K562 (cell line): ENCODE data around the gene RERE. TPM values are rescaled to one million over a fixed set of nuclear protein-coding genes. Genes with fewer than 3 reads are reported as not detected.

ENCODE experiments used
- ATAC-seq: fragments of 200-7000 bp; cut with Tn5 transposase; 3 replicates; pipeline ENCODE4 v1.9.1; 2020; ENCODE audit warnings: moderate library complexity
- BruUV-seq: library from RNA; stranded (reverse); fragments of 400-500 nt; replicated peaks from 2 replicates; lab custom pipeline; 2021; lab: Mats Ljungman, UMichigan
- CTCF ChIA-PET: fragments of 300-600 bp; formaldehyde crosslinking; extraction: SDS; loops from one replicate; lab custom pipeline; 2021; ENCODE audit warnings: low intra/inter-chr PET ratio; lab: Yijun Ruan, JAX
- POLR2A ChIA-PET: fragments of 300-600, 350-650 bp; sonication (Branson Sonifier 250); formaldehyde crosslinking; extraction: SDS; loops from one replicate; lab custom pipeline; 2021; ENCODE audit warnings: antibody characterized with exemption, inconsistent platforms; lab: Yijun Ruan, JAX
- DNase-seq, 4 experiments: peaks; one replicate each; pipeline versions ENCODE4 v3.0.0 to v3.0.0-alpha.2; 2011 to 2018; ENCODE audit warnings: low spot score in 3 of 4, mixed read lengths in 3 of 4; ENCODE audit errors: extremely low read depth in 1 of 4
- FAIRE-seq: peaks from 2 replicates; lab custom pipeline; 2011; peaks lifted over from hg19 to GRCh38; lab: Jason Lieb, UNC
- H2AFZ ChIP-seq: 2 replicates; pipeline ENCODE4 v1.6.0; 2011; ENCODE audit warnings: low read depth, low read length, control low read depth, inconsistent platforms
- H3K27ac ChIP-seq: fragments of 200-600 bp; 3 replicates; pipeline ENCODE4 v1.8.0; 2011; ENCODE audit warnings: low read depth, mild to moderate bottlenecking, control low read depth, inconsistent platforms, low read length, moderate library complexity, mixed read lengths; ENCODE audit errors: extremely low read depth
- H3K27me3 ChIP-seq, 2 experiments: fragments of 300-600 bp in 1 of 2; 2 replicates in 1 of 2; 3 replicates in 1 of 2; pipeline versions ENCODE4 v1.6.0 to v1.8.0; 2011; ENCODE audit warnings: inconsistent platforms in 2 of 2, low read length in 2 of 2, mild to moderate bottlenecking in 1 of 2, mixed read lengths in 1 of 2, moderate library complexity in 1 of 2; ENCODE audit not compliant: control insufficient read depth in 2 of 2, insufficient read depth in 2 of 2
- H3K36me3 ChIP-seq: fragments of 300-600 bp; 3 replicates; pipeline ENCODE4 v1.8.0; 2011; ENCODE audit warnings: mild to moderate bottlenecking, low read length, inconsistent platforms; ENCODE audit not compliant: control insufficient read depth, insufficient read depth
- H3K4me1 ChIP-seq, 2 experiments: fragments of 200-600 bp in 1 of 2; replicated peaks in 1 of 2; 2 replicates in 1 of 2; 3 replicates in 1 of 2; pipeline versions ENCODE4 v1.5.1 to v1.8.0; 2011; ENCODE audit warnings: inconsistent platforms in 2 of 2, low read length in 2 of 2, mild to moderate bottlenecking in 1 of 2, mixed read lengths in 1 of 2, moderate library complexity in 1 of 2; ENCODE audit not compliant: control insufficient read depth in 2 of 2, insufficient read depth in 2 of 2
- H3K4me2 ChIP-seq: 2 replicates; pipeline ENCODE4 v1.6.1; 2011; ENCODE audit warnings: low read length, control low read depth, inconsistent platforms, mixed read lengths; ENCODE audit not compliant: insufficient read depth
- H3K4me3 ChIP-seq: fragments of 200-600 bp; sonication (generic), shearing (Covaris generic); 2 replicates; pipeline ENCODE4 v1.5.1; 2016; ENCODE audit warnings: control low read depth, inconsistent platforms
- H3K79me2 ChIP-seq: fragments of 200-600 bp; 3 replicates; pipeline ENCODE4 v1.8.0; 2011; ENCODE audit warnings: low read length, inconsistent platforms; ENCODE audit not compliant: control insufficient read depth, insufficient read depth
- H3K9ac ChIP-seq, 2 experiments: 2 replicates each; pipeline versions ENCODE4 v1.6.0 to v1.6.1; 2011; ENCODE audit warnings: low read depth in 2 of 2, low read length in 2 of 2, control low read depth in 1 of 2, inconsistent platforms in 1 of 2, mild to moderate bottlenecking in 1 of 2, mixed read lengths in 1 of 2; ENCODE audit not compliant: insufficient read depth in 1 of 2
- H3K9me1 ChIP-seq: one replicate; pipeline ENCODE4 v1.6.0; 2011; ENCODE audit warnings: inconsistent platforms, mild to moderate bottlenecking, low read length, moderate library complexity; ENCODE audit not compliant: control insufficient read depth, insufficient read depth
- H3K9me3 ChIP-seq: replicated peaks from 2 replicates; pipeline ENCODE4 v1.5.1; 2011; ENCODE audit warnings: low read depth, low read length, inconsistent platforms; ENCODE audit not compliant: control insufficient read depth, insufficient read depth
- H4K20me1 ChIP-seq: replicated peaks from 2 replicates; pipeline ENCODE4 v1.6.1; 2011; ENCODE audit warnings: low read length, inconsistent platforms, mixed read lengths; ENCODE audit not compliant: control insufficient read depth, insufficient read depth
- C11orf30 ChIP-seq: fragments of 450-650 bp; IDR thresholded peaks from 2 replicates; pipeline ENCODE4 v1.6.1; 2016; ENCODE audit warnings: low read depth, mild to moderate bottlenecking
- CBX1 ChIP-seq: sonication (generic); IDR thresholded peaks from 2 replicates; pipeline ENCODE4 v1.6.1; 2016; ENCODE audit warnings: antibody characterized with exemption, low read depth, mild to moderate bottlenecking
- CTCF ChIP-seq, 3 experiments: IDR thresholded peaks in 2 of 3; conservative IDR thresholded peaks in 1 of 3; 2 replicates each; pipeline ENCODE4 v1.5.1; 2011 to 2012; ENCODE audit warnings: low read length in 3 of 3, mild to moderate bottlenecking in 3 of 3, control low read depth in 2 of 3, improper control_type of control experiment in 1 of 3, inconsistent platforms in 1 of 3, low read depth in 1 of 3, mixed read lengths in 1 of 3, moderate library complexity in 1 of 3; ENCODE audit not compliant: insufficient read depth in 2 of 3
- ERF ChIP-seq: fragments of 450-650 bp; formaldehyde crosslinking; IDR thresholded peaks from 2 replicates; pipeline ENCODE4 v1.4.0; 2020; ENCODE audit warnings: mild to moderate bottlenecking, mixed read lengths
- ETS2 ChIP-seq: IDR thresholded peaks from 2 replicates; pipeline ENCODE4 v1.6.1; 2016; ENCODE audit warnings: borderline replicate concordance, missing genetic modification characterization, mild to moderate bottlenecking, moderate library complexity, missing compliant biosample characterization; ENCODE audit not compliant: poor library complexity, severe bottlenecking
- GATAD2B ChIP-seq: fragments of 450-650 bp; IDR thresholded peaks from 2 replicates; pipeline ENCODE4 v1.6.1; 2017; ENCODE audit warnings: mild to moderate bottlenecking, borderline replicate concordance
- JUNB ChIP-seq: fragments of 450-650 bp; formaldehyde crosslinking; conservative IDR thresholded peaks from 2 replicates; pipeline ENCODE4 v1.4.0; 2020; ENCODE audit warnings: mild to moderate bottlenecking
- KAT2B ChIP-seq: IDR thresholded peaks from one replicate; pipeline ENCODE4 v1.6.1; 2012; ENCODE audit warnings: low read depth, mild to moderate bottlenecking, control low read depth, inconsistent platforms, low read length, moderate library complexity
- MAFK ChIP-seq: IDR thresholded peaks from 2 replicates; pipeline ENCODE4 v1.6.1; 2011; ENCODE audit warnings: low read length, improper control_type of control experiment
- MCM3 ChIP-seq: fragments of 450-650 bp; IDR thresholded peaks from 2 replicates; pipeline ENCODE4 v1.6.1; 2016
- NCOA6 ChIP-seq: fragments of 450-650 bp; IDR thresholded peaks from 2 replicates; pipeline ENCODE4 v1.6.1; 2017; ENCODE audit warnings: mild to moderate bottlenecking
- NFATC3 ChIP-seq: fragments of 450-650 bp; IDR thresholded peaks from 2 replicates; pipeline ENCODE4 v1.6.1; 2017; ENCODE audit warnings: mild to moderate bottlenecking
- POLR3A ChIP-seq: IDR thresholded peaks from 2 replicates; pipeline ENCODE4 v1.6.1; 2011; ENCODE audit warnings: borderline replicate concordance, mild to moderate bottlenecking, moderate library complexity; ENCODE audit not compliant: insufficient read length, insufficient read depth; ENCODE audit errors: extremely low read depth
- RCOR1 ChIP-seq, 2 experiments: IDR thresholded peaks; 2 replicates each; pipeline ENCODE4 v1.6.1; 2012; ENCODE audit warnings: low read depth in 2 of 2, low read length in 2 of 2, borderline replicate concordance in 1 of 2, improper control_type of control experiment in 1 of 2
- SIN3B ChIP-seq: fragments of 450-650 bp; IDR thresholded peaks from 2 replicates; pipeline ENCODE4 v1.6.1; 2017; ENCODE audit warnings: low read depth, mild to moderate bottlenecking, moderate library complexity
- SMARCA4 ChIP-seq: fragments of 450-650 bp; IDR thresholded peaks from 2 replicates; pipeline ENCODE4 v1.6.1; 2016
- ZBTB43 ChIP-seq: sonication (generic); formaldehyde crosslinking; IDR thresholded peaks from 2 replicates; pipeline ENCODE4 v1.8.0; 2023; ENCODE audit warnings: mild to moderate bottlenecking, missing genetic modification reagents
- ZNF121 ChIP-seq: sonication (generic); formaldehyde crosslinking; conservative IDR thresholded peaks from 2 replicates; pipeline ENCODE4 v1.8.0; 2022; ENCODE audit warnings: missing genetic modification reagents
- ZNF699 ChIP-seq: fragments of 250-450 bp; sonication (Bioruptor Pico); IDR thresholded peaks from 2 replicates; pipeline ENCODE4 v1.8.0; 2021; ENCODE audit warnings: mild to moderate bottlenecking, moderate library complexity; ENCODE audit not compliant: insufficient replicate concordance
- WGBS: fragments of 100-300 bp; shearing (Covaris generic); methylation state at CpG from one replicate; pipeline ENCODE4 v1.1.6; 2016; ENCODE audit warnings: low coverage, mixed read lengths; ENCODE audit not compliant: insufficient coverage; ENCODE audit errors: missing lambda C conversion rate; 5-methylcytosine and 5-hydroxymethylcytosine counted together
- in situ Hi-C: fragments of 300-500 bp; cut with MboI; formaldehyde crosslinking; loops from 4 replicates; pipeline ENCODE4 v1.15.0; 2018; ENCODE audit warnings: inconsistent platforms, mixed read lengths
- intact Hi-C: fragments of 100-400 bp; cut with micrococcal nuclease; formaldehyde crosslinking; loops from 2 replicates; pipeline ENCODE4 v1.14.2; 2022
- polyA plus RNA-seq, 8 experiments: library from polyadenylated mRNA; depleted of rRNA in 4 of 8; stranded (reverse) in 5 of 8; unstranded in 3 of 8; fragments of >200 nt; fragmentation: Nextera tagmentation in 2 of 8; fragmentation: Illumina TruSeq in 1 of 8; extraction: Ambion mirVana in 2 of 8; extraction: Trizol in 1 of 8; gene quantifications; 2 replicates each; pipeline versions ENCODE4 v1.2.1 to v1.2.3, GENCODE V29; 2011 to 2014; ENCODE audit warnings: inconsistent platforms in 1 of 8, missing spikeins in 1 of 8
- total RNA-seq, 7 experiments: library from RNA; depleted of rRNA in 6 of 7; stranded (reverse); fragments of >200 nt in 6 of 7; fragmentation: Illumina TruSeq in 2 of 7; extraction: Trizol in 2 of 7; gene quantifications; 2 replicates each; pipeline versions ENCODE4 v1.2.1 to v1.2.3, GENCODE V29; 2011 to 2021; ENCODE audit warnings: low replicate concordance in 1 of 7

The RERE gene
- total and polyA plus RNA-seq, 9 of the 15 experiments (the other 6 are each of a cell fraction or from before 2014, with no cell fraction given) = 3.0 to 51.5 (median 13.4) TPM

- H3K4me1 ChIP-seq = peaks cover 0 to 3% of the 10 kb centered on the region in 2 experiments; a peak in 1 of 5 replicates
- H2AFZ ChIP-seq = no peak overlapping the region
- CTCF ChIA-PET = no interaction called here
- no peaks in the 10 kb centered on the region for H3K79me2 ChIP-seq
- H3K4me2 ChIP-seq = no peak overlapping the region
- H3K9me1 ChIP-seq = no peaks in the 10 kb centered on the region
- FAIRE-seq = no peak
- no peaks in the 10 kb centered on the region for H3K27me3 ChIP-seq
- TF ChIP-seq ETS2 (tag) = no peak
- no peak for TF ChIP-seq RCOR1 (IDR thresholded peaks at IDR 0.05; ENCODE audit: borderline replicate concordance in 1 of 2, low read depth in 2 of 2, low read length in 2 of 2)
- TF ChIP-seq MAFK = no peak
- no peak for TF ChIP-seq NCOA6
- TF ChIP-seq SMARCA4 = no peak
- no peak for TF ChIP-seq ZBTB43 (CRISPR knock-in tag)
- no peak for TF ChIP-seq CBX1
- no peak for TF ChIP-seq ZNF699 (CRISPR knock-in tag)
- no peak for TF ChIP-seq NFATC3
- no peak for TF ChIP-seq ZNF121 (CRISPR knock-in tag)
- no peak for TF ChIP-seq SIN3B
- TF ChIP-seq POLR3A = no peak
- no peak for TF ChIP-seq KAT2B
- TF ChIP-seq CTCF (IDR thresholded peaks at IDR 0.05 in 2 of 3, conservative IDR thresholded peaks at IDR 0.05 in 1 of 3; ENCODE audit: insufficient read depth in 2 of 3, low read depth in 1 of 3, low read length in 3 of 3) = no peak
- TF ChIP-seq JUNB (CRISPR knock-in tag) = no peak
- no peak for TF ChIP-seq MCM3
- no peak for TF ChIP-seq ERF (CRISPR knock-in tag)
- TF ChIP-seq C11orf30 = no peak
- no peak for TF ChIP-seq GATAD2B
- TF ChIP-seq, all 486 proteins: peak for 0
- POLR2A ChIA-PET = interaction anchor here (1.3 kb wide), 1 partner anchor 8 kb away, joined by 6 read pairs; no protein-coding TSS in a partner anchor
- no peaks in the 10 kb centered on the region for H4K20me1 ChIP-seq
- H3K9ac ChIP-seq = no peak overlapping the region
- intact Hi-C loops = no loop called here
- in situ Hi-C loops = no loop called here
- no peaks in the 10 kb centered on the region for H3K9me3 ChIP-seq
- no peak for ATAC-seq
- no peak overlapping the region for H3K4me3 ChIP-seq
- H3K27ac ChIP-seq = no peak overlapping the region
- DNase-seq = no peak
- H3K36me3 ChIP-seq = no peaks in the 10 kb centered on the region
- no TSS peak for BruUV-seq
- 63% methylated on average over 2 of the region's 2 CpGs for WGBS
Measured at GRCh38 chr1:8430476-8430875, 387.0 kb downstream of the RERE start.
